Measurements from ENCODE around the gene CCL23.

The CCL23 gene

GRCh38 chr17:35998756-35999155 is 19.0 kb downstream of the CCL23 start:
- H3K27ac ChIP-seq (ENCODE audit: extremely low read depth, low read depth, low read length), result no peak overlapping the region
- H3K36me3 ChIP-seq (ENCODE audit: control insufficient read depth in 2 of 2, insufficient read depth in 1 of 2, low read length in 2 of 2), result no peaks in the 10 kb centered on the region
- H3K4me3 ChIP-seq (ENCODE audit: low read depth, low read length), result no peak overlapping the region
- no peaks in the 10 kb centered on the region for H3K9me3 ChIP-seq (ENCODE audit: control insufficient read depth, insufficient read depth, low read depth, low read length)
- 0 out of 2 replicates have a peak, but pooled peaks cover 4% of the 10 kb centered on the region for H3K4me1 ChIP-seq (ENCODE audit: control insufficient read depth, insufficient read depth, low read length)
- TF ChIP-seq ZNF280D (tag by site-specific recombination; IDR thresholded peaks at IDR 0.05), result no peak
- TF ChIP-seq ZNF311 (tag by site-specific recombination; IDR thresholded peaks at IDR 0.05; ENCODE audit: borderline replicate concordance), result no peak
- no peak for TF ChIP-seq ZBTB21 (tag by site-specific recombination; IDR thresholded peaks at IDR 0.05)
- TF ChIP-seq OVOL3 (tag by site-specific recombination; IDR thresholded peaks at IDR 0.05), result no peak
- no peak for TF ChIP-seq ZBTB17 (tag by site-specific recombination; IDR thresholded peaks at IDR 0.05)
- no peak for TF ChIP-seq ZNF112 (tag by site-specific recombination; IDR thresholded peaks at IDR 0.05)
- TF ChIP-seq, protein P1, sequence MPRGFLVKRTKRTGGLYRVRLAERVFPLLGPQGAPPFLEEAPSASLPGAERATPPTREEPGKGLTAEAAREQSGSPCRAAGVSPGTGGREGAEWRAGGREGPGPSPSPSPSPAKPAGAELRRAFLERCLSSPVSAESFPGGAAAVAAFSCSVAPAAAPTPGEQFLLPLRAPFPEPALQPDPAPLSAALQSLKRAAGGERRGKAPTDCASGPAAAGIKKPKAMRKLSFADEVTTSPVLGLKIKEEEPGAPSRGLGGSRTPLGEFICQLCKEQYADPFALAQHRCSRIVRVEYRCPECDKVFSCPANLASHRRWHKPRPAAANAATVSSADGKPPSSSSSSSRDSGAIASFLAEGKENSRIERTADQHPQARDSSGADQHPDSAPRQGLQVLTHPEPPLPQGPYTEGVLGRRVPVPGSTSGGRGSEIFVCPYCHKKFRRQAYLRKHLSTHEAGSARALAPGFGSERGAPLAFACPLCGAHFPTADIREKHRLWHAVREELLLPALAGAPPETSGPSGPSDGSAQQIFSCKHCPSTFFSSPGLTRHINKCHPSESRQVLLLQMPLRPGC (tag by site-specific recombination; IDR thresholded peaks at IDR 0.05), result no peak
- no peak for TF ChIP-seq ZNF514 (tag by site-specific recombination; IDR thresholded peaks at IDR 0.05)
- no peak for TF ChIP-seq SP7 (tag by site-specific recombination; IDR thresholded peaks at IDR 0.05)
- no peak for TF ChIP-seq MYNN (tag by site-specific recombination; IDR thresholded peaks at IDR 0.05; ENCODE audit: borderline replicate concordance)
- no peak for TF ChIP-seq ZNF654 (tag by site-specific recombination; IDR thresholded peaks at IDR 0.05; ENCODE audit: low read depth)
- TF ChIP-seq, protein P2, sequence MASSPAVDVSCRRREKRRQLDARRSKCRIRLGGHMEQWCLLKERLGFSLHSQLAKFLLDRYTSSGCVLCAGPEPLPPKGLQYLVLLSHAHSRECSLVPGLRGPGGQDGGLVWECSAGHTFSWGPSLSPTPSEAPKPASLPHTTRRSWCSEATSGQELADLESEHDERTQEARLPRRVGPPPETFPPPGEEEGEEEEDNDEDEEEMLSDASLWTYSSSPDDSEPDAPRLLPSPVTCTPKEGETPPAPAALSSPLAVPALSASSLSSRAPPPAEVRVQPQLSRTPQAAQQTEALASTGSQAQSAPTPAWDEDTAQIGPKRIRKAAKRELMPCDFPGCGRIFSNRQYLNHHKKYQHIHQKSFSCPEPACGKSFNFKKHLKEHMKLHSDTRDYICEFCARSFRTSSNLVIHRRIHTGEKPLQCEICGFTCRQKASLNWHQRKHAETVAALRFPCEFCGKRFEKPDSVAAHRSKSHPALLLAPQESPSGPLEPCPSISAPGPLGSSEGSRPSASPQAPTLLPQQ (tag by site-specific recombination; IDR thresholded peaks at IDR 0.05), result no peak
- TF ChIP-seq, protein P3, sequence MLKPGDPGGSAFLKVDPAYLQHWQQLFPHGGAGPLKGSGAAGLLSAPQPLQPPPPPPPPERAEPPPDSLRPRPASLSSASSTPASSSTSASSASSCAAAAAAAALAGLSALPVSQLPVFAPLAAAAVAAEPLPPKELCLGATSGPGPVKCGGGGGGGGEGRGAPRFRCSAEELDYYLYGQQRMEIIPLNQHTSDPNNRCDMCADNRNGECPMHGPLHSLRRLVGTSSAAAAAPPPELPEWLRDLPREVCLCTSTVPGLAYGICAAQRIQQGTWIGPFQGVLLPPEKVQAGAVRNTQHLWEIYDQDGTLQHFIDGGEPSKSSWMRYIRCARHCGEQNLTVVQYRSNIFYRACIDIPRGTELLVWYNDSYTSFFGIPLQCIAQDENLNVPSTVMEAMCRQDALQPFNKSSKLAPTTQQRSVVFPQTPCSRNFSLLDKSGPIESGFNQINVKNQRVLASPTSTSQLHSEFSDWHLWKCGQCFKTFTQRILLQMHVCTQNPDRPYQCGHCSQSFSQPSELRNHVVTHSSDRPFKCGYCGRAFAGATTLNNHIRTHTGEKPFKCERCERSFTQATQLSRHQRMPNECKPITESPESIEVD (tag by site-specific recombination; IDR thresholded peaks at IDR 0.05), result no peak
- TF ChIP-seq, protein P4, sequence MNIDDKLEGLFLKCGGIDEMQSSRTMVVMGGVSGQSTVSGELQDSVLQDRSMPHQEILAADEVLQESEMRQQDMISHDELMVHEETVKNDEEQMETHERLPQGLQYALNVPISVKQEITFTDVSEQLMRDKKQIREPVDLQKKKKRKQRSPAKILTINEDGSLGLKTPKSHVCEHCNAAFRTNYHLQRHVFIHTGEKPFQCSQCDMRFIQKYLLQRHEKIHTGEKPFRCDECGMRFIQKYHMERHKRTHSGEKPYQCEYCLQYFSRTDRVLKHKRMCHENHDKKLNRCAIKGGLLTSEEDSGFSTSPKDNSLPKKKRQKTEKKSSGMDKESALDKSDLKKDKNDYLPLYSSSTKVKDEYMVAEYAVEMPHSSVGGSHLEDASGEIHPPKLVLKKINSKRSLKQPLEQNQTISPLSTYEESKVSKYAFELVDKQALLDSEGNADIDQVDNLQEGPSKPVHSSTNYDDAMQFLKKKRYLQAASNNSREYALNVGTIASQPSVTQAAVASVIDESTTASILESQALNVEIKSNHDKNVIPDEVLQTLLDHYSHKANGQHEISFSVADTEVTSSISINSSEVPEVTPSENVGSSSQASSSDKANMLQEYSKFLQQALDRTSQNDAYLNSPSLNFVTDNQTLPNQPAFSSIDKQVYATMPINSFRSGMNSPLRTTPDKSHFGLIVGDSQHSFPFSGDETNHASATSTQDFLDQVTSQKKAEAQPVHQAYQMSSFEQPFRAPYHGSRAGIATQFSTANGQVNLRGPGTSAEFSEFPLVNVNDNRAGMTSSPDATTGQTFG (tag by site-specific recombination; IDR thresholded peaks at IDR 0.05; ENCODE audit: borderline replicate concordance), result no peak
- CTCF ChIA-PET, result no interaction called here
- POLR2A ChIA-PET, result no interaction called here

DNA sequence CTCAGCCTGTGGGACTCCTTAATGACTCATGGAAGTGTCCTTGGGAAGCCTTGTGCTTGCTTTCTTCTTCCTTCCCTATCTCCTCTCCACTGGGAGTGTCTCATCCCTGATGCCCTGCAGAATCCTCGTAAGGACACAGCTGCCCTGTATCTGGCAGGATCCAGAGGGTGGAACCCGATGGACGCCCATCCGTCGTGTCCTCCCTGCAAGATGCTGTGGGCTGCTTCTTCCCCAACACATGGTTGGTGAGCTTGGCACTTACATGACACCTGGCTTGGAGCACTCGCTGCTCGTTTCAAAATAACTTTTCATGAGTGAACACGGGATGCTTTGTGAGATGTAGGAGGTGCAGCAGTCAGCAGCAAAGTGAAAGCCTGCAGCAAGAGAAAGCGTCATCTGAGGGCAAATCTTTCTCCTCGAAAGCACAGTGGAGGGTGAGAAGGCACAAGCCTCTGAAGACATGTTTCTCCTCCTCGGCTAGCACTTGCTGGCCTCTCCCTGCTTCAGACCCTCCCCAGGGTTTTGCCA is 19.7 kb downstream of the CCL23 start:
- Histone ChIP-seq H3K36me3 (ENCODE audit: control insufficient read depth in 2 of 2, insufficient read depth in 1 of 2, low read length in 2 of 2) (no peaks in the 10 kb centered on the region), H3K27ac (ENCODE audit: extremely low read depth, low read depth, low read length) (no peak overlapping the region), H3K9me3 (ENCODE audit: control insufficient read depth, insufficient read depth, low read depth, low read length) (no peaks in the 10 kb centered on the region), H3K4me3 (ENCODE audit: low read depth, low read length) (no peak overlapping the region), H3K4me1 (ENCODE audit: control insufficient read depth, insufficient read depth, low read length) (0 out of 2 replicates have a peak, but pooled peaks cover 4% of the 10 kb centered on the region)
- POLR2A ChIA-PET, result no interaction called here
- CTCF ChIA-PET, result interaction anchor here (0.6 to 1.8 kb wide), 4 partner anchors 21 to 151 kb away, joined by 3 to 6 read pairs (median 4); no protein-coding TSS in a partner anchor
- TF ChIP-seq, protein P5, sequence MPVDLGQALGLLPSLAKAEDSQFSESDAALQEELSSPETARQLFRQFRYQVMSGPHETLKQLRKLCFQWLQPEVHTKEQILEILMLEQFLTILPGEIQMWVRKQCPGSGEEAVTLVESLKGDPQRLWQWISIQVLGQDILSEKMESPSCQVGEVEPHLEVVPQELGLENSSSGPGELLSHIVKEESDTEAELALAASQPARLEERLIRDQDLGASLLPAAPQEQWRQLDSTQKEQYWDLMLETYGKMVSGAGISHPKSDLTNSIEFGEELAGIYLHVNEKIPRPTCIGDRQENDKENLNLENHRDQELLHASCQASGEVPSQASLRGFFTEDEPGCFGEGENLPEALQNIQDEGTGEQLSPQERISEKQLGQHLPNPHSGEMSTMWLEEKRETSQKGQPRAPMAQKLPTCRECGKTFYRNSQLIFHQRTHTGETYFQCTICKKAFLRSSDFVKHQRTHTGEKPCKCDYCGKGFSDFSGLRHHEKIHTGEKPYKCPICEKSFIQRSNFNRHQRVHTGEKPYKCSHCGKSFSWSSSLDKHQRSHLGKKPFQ (tag by site-specific recombination; IDR thresholded peaks at IDR 0.05), result no peak
- TF ChIP-seq BCL11B (tag by site-specific recombination; IDR thresholded peaks at IDR 0.05; ENCODE audit: low read depth) (no peak), ZNF146 (tag by site-specific recombination; IDR thresholded peaks at IDR 0.05) (no peak), ZNF510 (tag by site-specific recombination; IDR thresholded peaks at IDR 0.05; ENCODE audit: insufficient replicate concordance) (no peak), ZSCAN5A (tag by site-specific recombination; IDR thresholded peaks at IDR 0.05) (no peak), ZBTB8A (tag by site-specific recombination; IDR thresholded peaks at IDR 0.05) (no peak), ZBTB7A (tag by site-specific recombination; IDR thresholded peaks at IDR 0.05; ENCODE audit: low read depth) (no peak)

Data from HEK293 (cell line).